ENCODE results near the gene FASTKD2. TPM values are rescaled to one million over a fixed set of nuclear protein-coding genes. Genes with fewer than 3 reads are reported as not detected.

FASTKD2 gene
- total RNA-seq, 5 donors from 2014 or later (not counting 1 experiment from before 2014, with no cell fraction given) = 18.3 to 25.8 (median 21.7) TPM

GRCh38 chr2:206764673-206765241 is 649 bp upstream of the FASTKD2 start:
- Histone ChIP-seq H3K4me1 (ENCODE audit: control insufficient read depth in 1 of 2, extremely low read depth in 1 of 2, insufficient read depth in 2 of 2, low read length in 2 of 2) (peaks cover 18 to 20% of the 10 kb centered on the region in 2 experiments), H3K4me3 (ENCODE audit: control insufficient read depth in 1 of 2, extremely low read depth in 1 of 2, low read length in 1 of 2) (peak overlapping the region; percentile 78 to 99), H3K27me3 (replicated peaks in 1 of 2; ENCODE audit: control insufficient read depth in 2 of 2, extremely low read depth in 1 of 2, insufficient read depth in 2 of 2, low read length in 1 of 2) (peaks cover 0 to 7% of the 10 kb centered on the region in 2 experiments), H3K36me3 (ENCODE audit: control insufficient read depth in 2 of 2, extremely low read depth in 1 of 2, insufficient read depth in 1 of 2, low read length in 1 of 2) (peaks cover 4 to 16% of the 10 kb centered on the region in 2 donors), H3K9me3 (no peaks in the 10 kb centered on the region), H3K27ac (ENCODE audit: low read length) (peak overlapping the region; percentile 86)
- no peaks in the 10 kb centered on the region for H3K9me3 Mint-ChIP-seq
- no peak for DNase-seq
- peaks cover 10% of the 10 kb centered on the region for H3K36me3 Mint-ChIP-seq
- peak overlapping the region in 2 of 3 donors; percentile 91 to 93 for H3K4me3 Mint-ChIP-seq
- ChIA-PET CTCF (interaction anchor here (0.6 to 1.4 kb wide), 12 partner anchors 8 to 1278 kb away, joined by 3 to 7 read pairs (median 4); partner anchors contain the start of gene CCNYL1 (in 1 of the 2)), POLR2A (interaction anchor here (0.5 to 1.3 kb wide), 10 partner anchors 9 to 947 kb away, joined by 3 to 7 read pairs (median 4); partner anchors contain the start of genes CCNYL1 (in 1 of the 2) and CREB1 (in 1 of the 2))
- H3K27ac Mint-ChIP-seq = peak overlapping the region; percentile 94 to 97
- H3K4me1 Mint-ChIP-seq = peaks cover 23 to 42% (median 38%) of the 10 kb centered on the region in 3 donors
- no peak for ATAC-seq (replicated peaks in 1 of 4)
- no peaks in the 10 kb centered on the region for H3K27me3 Mint-ChIP-seq
- 9% methylated on average over 14 of the region's 18 CpGs for WGBS (ENCODE audit: insufficient coverage)

- ChIA-PET POLR2A (interaction anchor here in 1 of 2 donors (0.7 to 1.0 kb wide), 3 partner anchors 400 to 859 kb away, joined by 3 to 7 read pairs (median 4); partner anchors contain the start of genes CREB1, KLF7 and METTL21A), CTCF (interaction anchor here (0.6 to 1.2 kb wide), 6 partner anchors 14 to 945 kb away, joined by 3 to 16 read pairs (median 4); partner anchors contain the start of gene CCNYL1 (in 1 of the 2))
- Histone ChIP-seq H3K27me3 (replicated peaks in 1 of 2; ENCODE audit: control insufficient read depth in 2 of 2, extremely low read depth in 1 of 2, insufficient read depth in 2 of 2, low read length in 1 of 2) (peaks cover 0 to 6% of the 10 kb centered on the region in 2 experiments), H3K9me3 (no peaks in the 10 kb centered on the region), H3K36me3 (ENCODE audit: control insufficient read depth in 2 of 2, extremely low read depth in 1 of 2, insufficient read depth in 1 of 2, low read length in 1 of 2) (peaks cover 4 to 28% of the 10 kb centered on the region in 2 donors), H3K27ac (ENCODE audit: low read length) (peak overlapping the region; percentile 86), H3K4me3 (ENCODE audit: control insufficient read depth in 1 of 2, extremely low read depth in 1 of 2, low read length in 1 of 2) (peak overlapping the region; percentile 78 to 99), H3K4me1 (ENCODE audit: control insufficient read depth in 1 of 2, extremely low read depth in 1 of 2, insufficient read depth in 2 of 2, low read length in 2 of 2) (peaks cover 18 to 20% of the 10 kb centered on the region in 2 experiments)
- Mint-ChIP-seq H3K36me3 (peaks cover 19% of the 10 kb centered on the region), H3K27ac (peak overlapping the region; percentile 94 to 97), H3K9me3 (no peaks in the 10 kb centered on the region), H3K4me3 (peak overlapping the region in 2 of 3 donors; percentile 91 to 93), H3K4me1 (peaks cover 23 to 45% (median 40%) of the 10 kb centered on the region in 3 donors), H3K27me3 (no peaks in the 10 kb centered on the region)
- DNase-seq (no peak), ATAC-seq (replicated peaks in 1 of 4) (no peak)
- no CpG with 5 or more reads among the region's 12 CpGs for WGBS (ENCODE audit: insufficient coverage)
Measured at GRCh38 chr2:206766057-206766930, 888 bp downstream of the FASTKD2 start.

GRCh38 chr2:206774871-206775270 is 9.5 kb downstream of the FASTKD2 start:
- H3K27me3 ChIP-seq (replicated peaks in 1 of 2; ENCODE audit: control insufficient read depth in 2 of 2, extremely low read depth in 1 of 2, insufficient read depth in 2 of 2, low read length in 1 of 2) = no peaks in the 10 kb centered on the region
- no peak overlapping the region for H3K4me3 ChIP-seq (ENCODE audit: control insufficient read depth in 1 of 2, extremely low read depth in 1 of 2, low read length in 1 of 2)
- ChIA-PET CTCF (interaction anchor here in 1 of 2 donors (0.6 kb wide), 1 partner anchor 30 kb away, joined by 4 read pairs; no protein-coding TSS in a partner anchor), POLR2A (interaction anchor here in 1 of 2 donors (0.5 to 2.0 kb wide), 2 partner anchors 10 to 747 kb away, joined by 6 to 7 read pairs; partner anchors contain the start of genes FASTKD2 and MDH1B)
- no peaks in the 10 kb centered on the region for H3K4me1 ChIP-seq (ENCODE audit: control insufficient read depth in 1 of 2, extremely low read depth in 1 of 2, insufficient read depth in 2 of 2, low read length in 2 of 2)
- H3K9me3 Mint-ChIP-seq = peaks cover 0 to 10% (median 2%) of the 10 kb centered on the region in 3 donors
- peaks cover 78% of the 10 kb centered on the region for H3K36me3 Mint-ChIP-seq
- ATAC-seq (replicated peaks in 1 of 4) (no peak), DNase-seq (no peak)
- peaks cover under 1% of the 10 kb centered on the region for H3K9me3 ChIP-seq
- peaks cover 40 to 44% (median 43%) of the 10 kb centered on the region in 3 donors for H3K4me1 Mint-ChIP-seq
- H3K27ac ChIP-seq (ENCODE audit: low read length) = no peak overlapping the region
- peaks cover 11 to 68% of the 10 kb centered on the region in 2 donors for H3K36me3 ChIP-seq (ENCODE audit: control insufficient read depth in 2 of 2, extremely low read depth in 1 of 2, insufficient read depth in 1 of 2, low read length in 1 of 2)
- H3K27ac Mint-ChIP-seq = no peak overlapping the region
- no peak overlapping the region for H3K4me3 Mint-ChIP-seq
- no CpG with 5 or more reads among the region's 1 CpG for WGBS (ENCODE audit: insufficient coverage)
- H3K27me3 Mint-ChIP-seq = no peaks in the 10 kb centered on the region

- H3K9me3 ChIP-seq = peaks cover 7% of the 10 kb centered on the region
Measured at GRCh38 chr2:206776432-206776831, 11.0 kb downstream of the FASTKD2 start.

GRCh38 chr2:206780671-206781070 is 15.3 kb downstream of the FASTKD2 start:
- no peak overlapping the region for H3K27ac Mint-ChIP-seq
- peaks cover 7% of the 10 kb centered on the region for H3K9me3 ChIP-seq
- peaks cover 5 to 22% (median 13%) of the 10 kb centered on the region in 3 donors for H3K9me3 Mint-ChIP-seq
- no peak overlapping the region for H3K4me3 ChIP-seq (ENCODE audit: control insufficient read depth in 1 of 2, extremely low read depth in 1 of 2, low read length in 1 of 2)
- H3K36me3 ChIP-seq (ENCODE audit: control insufficient read depth in 2 of 2, extremely low read depth in 1 of 2, insufficient read depth in 1 of 2, low read length in 1 of 2) = peaks cover 16 to 72% of the 10 kb centered on the region in 2 donors
- no peak for DNase-seq
- no peaks in the 10 kb centered on the region for H3K27me3 Mint-ChIP-seq
- no peaks in the 10 kb centered on the region for H3K4me1 ChIP-seq (ENCODE audit: control insufficient read depth in 1 of 2, extremely low read depth in 1 of 2, insufficient read depth in 2 of 2, low read length in 2 of 2)
- no CpG with 5 or more reads among the region's 2 CpGs for WGBS (ENCODE audit: insufficient coverage)
- peaks cover 83% of the 10 kb centered on the region for H3K36me3 Mint-ChIP-seq
- H3K27me3 ChIP-seq (replicated peaks in 1 of 2; ENCODE audit: control insufficient read depth in 2 of 2, extremely low read depth in 1 of 2, insufficient read depth in 2 of 2, low read length in 1 of 2) = no peaks in the 10 kb centered on the region
- ChIA-PET POLR2A (interaction anchor here (0.6 kb wide), 4 partner anchors 10 to 207 kb away, joined by 3 to 14 read pairs (median 4); no protein-coding TSS in a partner anchor), CTCF (interaction anchor here (0.5 to 1.6 kb wide), 15 partner anchors 13 to 1671 kb away, joined by 3 to 16 read pairs (median 4); no protein-coding TSS in a partner anchor)
- no peak for ATAC-seq (replicated peaks in 1 of 4)
- no peak overlapping the region for H3K27ac ChIP-seq (ENCODE audit: low read length)
- H3K4me3 Mint-ChIP-seq = no peak overlapping the region
- peaks cover 28 to 33% (median 32%) of the 10 kb centered on the region in 3 donors for H3K4me1 Mint-ChIP-seq

More at GRCh38 chr2:206776432-206776831, 11.0 kb downstream of the FASTKD2 start:
- no peaks in the 10 kb centered on the region for H3K27me3 Mint-ChIP-seq
- no peak for ATAC-seq (replicated peaks in 1 of 4)
- DNase-seq = no peak
- no peaks in the 10 kb centered on the region for H3K4me1 ChIP-seq (ENCODE audit: control insufficient read depth in 1 of 2, extremely low read depth in 1 of 2, insufficient read depth in 2 of 2, low read length in 2 of 2)
- POLR2A ChIA-PET = interaction anchor here in 1 of 2 donors (0.6 kb wide), 1 partner anchor 283 kb away, joined by 5 read pairs; no protein-coding TSS in a partner anchor
- H3K4me3 ChIP-seq (ENCODE audit: control insufficient read depth in 1 of 2, extremely low read depth in 1 of 2, low read length in 1 of 2) = no peak overlapping the region
- peaks cover 11 to 63% of the 10 kb centered on the region in 2 donors for H3K36me3 ChIP-seq (ENCODE audit: control insufficient read depth in 2 of 2, extremely low read depth in 1 of 2, insufficient read depth in 1 of 2, low read length in 1 of 2)
- CTCF ChIA-PET = interaction anchor here in 1 of 2 donors (0.9 kb wide), 1 partner anchor 11 kb away, joined by 3 read pairs; the partner anchor contains the start of genes FASTKD2 and MDH1B
- H3K4me1 Mint-ChIP-seq = peaks cover 40 to 45% (median 45%) of the 10 kb centered on the region in 3 donors
- no peak overlapping the region for H3K27ac Mint-ChIP-seq
- peaks cover 5 to 22% (median 13%) of the 10 kb centered on the region in 3 donors for H3K9me3 Mint-ChIP-seq
- H3K4me3 Mint-ChIP-seq = no peak overlapping the region
- peaks cover 82% of the 10 kb centered on the region for H3K36me3 Mint-ChIP-seq
- no peak overlapping the region for H3K27ac ChIP-seq (ENCODE audit: low read length)
- no peaks in the 10 kb centered on the region for H3K27me3 ChIP-seq (replicated peaks in 1 of 2; ENCODE audit: control insufficient read depth in 2 of 2, extremely low read depth in 1 of 2, insufficient read depth in 2 of 2, low read length in 1 of 2)

Data from T-cell (primary cell).